ENCODE measurements around the gene EFCAB12. TPM values are rescaled to one million over a fixed set of nuclear protein-coding genes. Genes with fewer than 3 reads are reported as not detected.

The EFCAB12 gene
- total RNA-seq, 1 experiment from 2014 or later, result 0.54 TPM

Other genes with a start within 250 kb of the EFCAB12 start
- 355 TPM for gene CNBP, start 244.7 kb downstream of the EFCAB12 start, total RNA-seq (2021; ENCODE audit: unreplicated experiment)
- gene COPG1, start 179.0 kb downstream of the EFCAB12 start, total RNA-seq (2021; ENCODE audit: unreplicated experiment), result 225 TPM
- 94.6 TPM for gene HMCES, start 149.8 kb downstream of the EFCAB12 start, total RNA-seq (2021; ENCODE audit: unreplicated experiment)
- 44.7 TPM for gene MBD4, start 11.3 kb upstream of the EFCAB12 start, total RNA-seq (2021; ENCODE audit: unreplicated experiment)
- gene IFT122, start 11.6 kb upstream of the EFCAB12 start, total RNA-seq (2021; ENCODE audit: unreplicated experiment), result 52.4 TPM
- not detected for gene RHO, start 100.0 kb upstream of the EFCAB12 start, total RNA-seq (2021; ENCODE audit: unreplicated experiment)
- gene H1-8, start 114.5 kb upstream of the EFCAB12 start, total RNA-seq (2021; ENCODE audit: unreplicated experiment), result not detected
- gene PLXND1, start 178.0 kb upstream of the EFCAB12 start, total RNA-seq (2021; ENCODE audit: unreplicated experiment), result 248 TPM

Measured in Panc1 (cell line).